ENCODE measurements around the gene HCRTR1.
"Not testable (repeated sequence)": the region's sequence is repeated elsewhere in the genome, so short reads cannot be mapped to it uniquely, and the experiment has no call there.

HCRTR1 gene

GRCh38 chr1:31581821-31582810 is 35.4 kb upstream of the HCRTR1 start:
- no peak for DNase-seq (ENCODE audit: low spot score)

GRCh38 chr1:31583082-31583994 is 34.2 kb upstream of the HCRTR1 start:
- DNase-seq (ENCODE audit: low spot score) = no peak

GRCh38 chr1:31583995-31584868 is 33.3 kb upstream of the HCRTR1 start:
- no peak for DNase-seq (ENCODE audit: low spot score)

GRCh38 chr1:31584869-31585735 is 32.4 kb upstream of the HCRTR1 start:
- DNase-seq (ENCODE audit: low spot score) = no peak

- DNase-seq (ENCODE audit: low spot score) = no peak
Observed at GRCh38 chr1:31585736-31586365, 31.6 kb upstream of the HCRTR1 start.

- DNase-seq (ENCODE audit: low spot score) = no peak
Observed at GRCh38 chr1:31586376-31587327, 30.8 kb upstream of the HCRTR1 start.

GRCh38 chr1:31587328-31587699 is 30.2 kb upstream of the HCRTR1 start:
- not testable (repeated sequence) for DNase-seq (ENCODE audit: low spot score)

- DNase-seq (ENCODE audit: low spot score) = peak; percentile 22
Observed at GRCh38 chr1:31587720-31588423, 29.6 kb upstream of the HCRTR1 start.

- no peak for DNase-seq (ENCODE audit: low spot score)
Observed at GRCh38 chr1:31588751-31589515, 28.6 kb upstream of the HCRTR1 start.

GRCh38 chr1:31591425-31592093 is 25.9 kb upstream of the HCRTR1 start:
- DNase-seq (ENCODE audit: low spot score) = no peak

- no peak for DNase-seq (ENCODE audit: low spot score)
Observed at GRCh38 chr1:31592132-31592531, 25.4 kb upstream of the HCRTR1 start.

- DNase-seq (ENCODE audit: low spot score) = no peak
Observed at GRCh38 chr1:31593136-31593665, 24.3 kb upstream of the HCRTR1 start.

GRCh38 chr1:31593770-31594632 is 23.5 kb upstream of the HCRTR1 start:
- DNase-seq (ENCODE audit: low spot score) = peak; percentile 35

- DNase-seq (ENCODE audit: low spot score) = no peak
Observed at GRCh38 chr1:31595836-31596736, 21.4 kb upstream of the HCRTR1 start.

GRCh38 chr1:31596737-31597097 is 20.8 kb upstream of the HCRTR1 start:
- no peak for DNase-seq (ENCODE audit: low spot score)
